A549 (cell line): ENCODE measurements around the gene PRG3.

Experiments used
- CHD4 ChIP-seq: fragments of 200-600 bp; sonication (generic); IDR thresholded peaks from 2 replicates; pipeline ENCODE4 v1.6.1; 2016; ENCODE audit warnings: antibody characterized with exemption, mild to moderate bottlenecking, borderline replicate concordance
- POLR2A ChIP-seq: IDR thresholded peaks from 2 replicates; pipeline ENCODE4 v1.6.1; 2012; ENCODE audit warnings: mild to moderate bottlenecking, low read length
- RCOR1 ChIP-seq: fragments of 150-350 bp; IDR thresholded peaks from 2 replicates; pipeline ENCODE4 v1.6.1; 2014; ENCODE audit warnings: antibody characterized with exemption, low read length, low read depth
- TF ChIP-seq, protein P1 (sequence below): fragments of >200 bp; sonication (Bioruptor Twin); formaldehyde crosslinking; IDR thresholded peaks from 3 replicates; pipeline ENCODE4 v1.5.1; 2016

DNA sequence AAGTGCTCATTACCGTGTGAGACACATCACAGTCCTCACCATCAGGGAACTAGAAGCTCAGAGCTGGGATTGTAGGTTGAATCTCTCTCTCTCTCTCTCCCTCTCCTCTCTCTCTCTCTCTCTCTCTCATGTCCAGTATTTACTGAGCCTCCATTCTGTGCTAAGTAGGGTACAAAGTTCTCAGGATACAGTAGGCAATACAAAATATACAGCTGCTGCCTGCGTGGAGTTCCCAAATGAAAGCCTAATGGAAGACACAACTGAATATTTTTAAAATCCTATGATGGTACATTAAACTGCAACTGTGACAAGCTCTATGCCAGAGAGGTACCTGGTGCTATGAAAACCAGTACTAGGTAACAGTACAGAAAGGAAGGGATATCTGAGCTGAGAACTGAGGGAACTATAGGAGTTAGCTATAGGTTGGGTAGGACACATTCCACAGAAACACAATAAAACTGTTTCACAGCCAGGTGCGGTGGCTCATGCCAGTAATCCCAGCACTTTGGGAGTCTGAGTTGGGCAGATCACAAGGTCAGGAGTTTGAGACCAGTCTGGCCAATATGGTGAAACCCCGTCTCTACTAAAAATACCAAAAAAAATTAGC is 19.1 kb upstream of the PRG3 start:
- TF ChIP-seq CHD4 (no peak), RCOR1 (no peak), POLR2A (no peak)
- TF ChIP-seq, protein P1, sequence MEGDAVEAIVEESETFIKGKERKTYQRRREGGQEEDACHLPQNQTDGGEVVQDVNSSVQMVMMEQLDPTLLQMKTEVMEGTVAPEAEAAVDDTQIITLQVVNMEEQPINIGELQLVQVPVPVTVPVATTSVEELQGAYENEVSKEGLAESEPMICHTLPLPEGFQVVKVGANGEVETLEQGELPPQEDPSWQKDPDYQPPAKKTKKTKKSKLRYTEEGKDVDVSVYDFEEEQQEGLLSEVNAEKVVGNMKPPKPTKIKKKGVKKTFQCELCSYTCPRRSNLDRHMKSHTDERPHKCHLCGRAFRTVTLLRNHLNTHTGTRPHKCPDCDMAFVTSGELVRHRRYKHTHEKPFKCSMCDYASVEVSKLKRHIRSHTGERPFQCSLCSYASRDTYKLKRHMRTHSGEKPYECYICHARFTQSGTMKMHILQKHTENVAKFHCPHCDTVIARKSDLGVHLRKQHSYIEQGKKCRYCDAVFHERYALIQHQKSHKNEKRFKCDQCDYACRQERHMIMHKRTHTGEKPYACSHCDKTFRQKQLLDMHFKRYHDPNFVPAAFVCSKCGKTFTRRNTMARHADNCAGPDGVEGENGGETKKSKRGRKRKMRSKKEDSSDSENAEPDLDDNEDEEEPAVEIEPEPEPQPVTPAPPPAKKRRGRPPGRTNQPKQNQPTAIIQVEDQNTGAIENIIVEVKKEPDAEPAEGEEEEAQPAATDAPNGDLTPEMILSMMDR: no peak
